Measurements from ENCODE around the gene ARHGEF17.

The ARHGEF17 gene

DNA sequence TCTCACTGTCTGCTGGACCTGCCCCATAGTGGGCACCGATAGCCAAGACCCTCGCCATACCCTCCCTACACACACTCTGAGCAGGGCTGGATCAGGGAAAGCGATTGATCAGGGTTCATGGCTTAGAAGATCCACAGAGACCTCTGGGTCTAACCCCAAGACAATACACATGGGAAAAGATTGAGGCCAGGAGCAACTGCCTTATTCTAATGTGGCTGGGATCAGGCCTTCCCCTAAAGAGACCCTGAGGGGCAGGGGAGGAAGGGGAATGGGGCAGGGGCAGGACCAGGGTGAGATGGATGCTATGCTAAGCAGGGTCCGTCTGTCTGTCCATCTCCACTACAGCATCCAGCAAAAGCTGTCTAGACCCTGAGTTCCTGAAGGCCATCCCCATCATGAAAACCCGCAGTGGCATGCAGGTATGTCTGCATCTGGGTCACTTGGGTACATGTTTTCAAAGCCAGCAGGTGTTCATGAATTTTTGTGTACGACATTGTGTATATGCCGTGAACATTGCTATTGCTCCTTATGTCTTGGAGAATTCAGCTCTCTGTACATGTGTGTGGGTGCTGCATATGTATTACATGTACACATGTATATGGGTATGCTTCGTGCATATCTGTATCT, 52.8 kb downstream of the ARHGEF17 start:
- no peak for DNase-seq

DNA sequence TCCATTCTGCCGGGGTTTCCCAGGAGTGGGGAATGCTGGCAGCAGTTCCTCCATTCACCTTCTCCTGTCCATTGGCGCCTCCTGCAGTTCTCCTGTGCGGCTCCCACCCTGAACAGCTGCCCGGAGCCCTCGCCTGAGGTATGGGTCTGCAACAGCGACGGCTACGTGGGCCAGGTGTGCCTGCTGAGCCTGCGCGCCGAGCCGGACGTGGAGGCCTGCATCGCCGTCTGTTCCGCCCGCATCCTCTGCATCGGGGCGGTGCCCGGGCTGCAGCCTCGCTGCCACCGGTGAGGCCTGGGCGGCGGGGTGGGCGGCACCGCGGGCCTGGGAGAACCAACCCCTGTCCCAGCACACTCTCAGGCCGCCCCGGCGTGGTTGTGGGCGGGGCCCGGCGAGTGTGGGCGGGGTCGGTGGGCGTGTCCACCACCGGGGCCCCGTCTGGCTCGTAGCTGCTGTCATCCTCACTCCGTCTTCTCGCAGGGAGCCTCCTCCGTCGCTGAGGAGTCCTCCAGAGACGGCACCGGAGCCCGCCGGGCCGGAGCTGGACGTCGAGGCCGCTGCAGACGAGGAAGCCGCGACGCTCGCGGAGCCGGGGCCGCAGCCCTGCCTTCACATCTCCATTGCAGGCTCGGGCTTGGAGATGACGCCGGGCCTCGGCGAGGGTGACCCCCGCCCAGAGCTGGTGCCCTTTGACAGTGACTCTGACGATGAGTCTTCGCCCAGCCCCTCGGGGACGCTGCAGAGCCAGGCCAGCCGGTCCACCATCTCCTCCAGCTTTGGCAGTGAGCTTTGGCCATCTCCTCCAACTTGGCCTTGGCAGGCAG, 54.1 kb downstream of the ARHGEF17 start:
- no peak for DNase-seq

DNA sequence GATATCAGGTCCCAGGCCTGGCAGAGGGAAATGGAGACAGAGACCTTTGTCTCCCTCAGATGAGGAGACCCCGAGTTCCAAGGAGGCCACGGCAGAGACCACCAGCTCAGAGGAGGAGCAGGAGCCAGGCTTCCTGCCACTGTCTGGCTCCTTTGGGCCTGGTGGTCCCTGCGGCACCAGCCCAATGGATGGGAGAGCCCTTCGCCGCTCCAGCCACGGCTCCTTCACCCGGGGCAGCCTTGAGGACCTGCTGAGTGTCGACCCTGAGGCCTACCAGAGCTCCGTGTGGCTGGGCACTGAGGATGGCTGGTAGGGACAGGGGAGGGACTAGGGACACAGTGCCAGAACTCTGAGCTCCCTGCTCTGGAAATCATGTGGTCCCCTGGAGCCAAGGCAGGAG, 55.1 kb downstream of the ARHGEF17 start:
- DNase-seq = no peak

DNA sequence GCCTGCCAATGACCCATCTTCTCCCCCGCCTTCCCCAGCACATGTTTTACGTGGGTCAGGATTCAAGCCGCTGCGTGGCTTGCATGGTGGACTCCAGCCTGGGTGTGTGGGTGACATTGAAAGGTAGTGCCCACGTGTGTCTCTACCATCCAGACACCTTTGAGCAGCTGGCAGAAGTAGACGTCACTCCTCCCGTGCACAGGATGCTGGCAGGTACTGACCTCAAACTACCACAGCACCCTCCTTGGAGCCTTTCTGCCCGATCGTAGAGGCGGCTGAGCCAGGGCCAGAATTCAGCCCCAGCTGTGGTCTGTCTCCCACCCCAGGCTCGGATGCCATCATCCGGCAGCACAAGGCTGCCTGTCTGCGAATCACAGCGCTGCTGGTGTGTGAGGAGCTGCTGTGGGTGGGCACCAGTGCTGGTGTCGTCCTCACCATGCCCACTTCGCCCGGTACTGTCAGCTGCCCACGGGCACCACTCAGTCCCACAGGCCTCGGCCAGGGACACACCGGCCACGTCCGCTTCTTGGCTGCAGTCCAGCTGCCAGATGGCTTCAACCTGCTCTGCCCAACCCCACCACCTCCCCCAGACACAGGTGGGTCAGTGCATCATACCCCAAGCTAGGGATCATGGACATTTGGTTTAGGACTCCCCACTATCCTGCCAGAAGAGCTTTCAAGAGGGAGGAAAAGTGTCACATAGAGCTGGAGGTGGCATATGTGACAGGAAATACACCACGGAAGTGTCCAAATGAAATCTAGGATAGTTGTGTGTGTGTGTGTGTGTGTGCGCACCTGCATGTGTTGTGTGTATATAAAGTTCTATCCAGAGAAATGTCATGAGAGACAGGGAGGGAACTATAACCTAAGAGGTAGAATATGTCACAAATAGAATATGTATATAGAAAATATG, 57.5 kb downstream of the ARHGEF17 start:
- no peak for DNase-seq

DNA sequence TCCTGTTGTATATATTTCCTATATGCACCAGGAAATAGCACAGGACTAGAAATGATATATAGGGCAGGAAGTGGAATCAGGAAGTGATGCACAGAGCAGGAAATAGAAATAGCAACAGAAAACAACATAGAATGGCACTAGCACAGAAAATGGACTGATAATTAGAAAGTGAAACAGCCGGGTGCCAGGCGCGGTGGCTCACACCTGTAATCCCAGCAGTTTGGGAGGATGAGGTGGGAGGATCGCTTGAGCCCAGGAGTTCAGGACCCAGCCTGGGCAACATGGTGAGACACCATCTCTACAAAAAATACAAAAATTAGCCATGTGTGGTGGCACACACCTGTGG, 58.2 kb downstream of the ARHGEF17 start:
- DNase-seq = peak; percentile 38

DNA sequence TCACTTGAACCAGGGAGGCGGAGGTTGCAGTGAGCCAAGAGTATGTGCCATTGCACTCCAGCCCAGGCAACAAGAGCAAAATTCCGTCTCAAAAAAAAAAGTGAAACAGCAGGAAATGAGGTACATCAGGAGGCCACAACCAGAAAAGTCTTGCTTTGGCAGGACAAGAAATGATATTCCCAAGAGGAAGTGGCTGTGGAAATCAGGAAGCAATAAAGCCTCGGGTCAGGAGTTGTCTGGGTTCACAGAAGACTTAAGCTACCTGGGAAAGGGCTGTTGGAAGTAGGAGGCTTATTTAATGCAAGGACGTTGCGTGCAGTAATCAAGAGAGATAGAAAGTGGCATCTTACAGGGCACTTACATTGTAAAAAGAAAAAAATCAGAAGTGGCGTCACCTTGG, 58.9 kb downstream of the ARHGEF17 start:
- DNase-seq = no peak

DNA sequence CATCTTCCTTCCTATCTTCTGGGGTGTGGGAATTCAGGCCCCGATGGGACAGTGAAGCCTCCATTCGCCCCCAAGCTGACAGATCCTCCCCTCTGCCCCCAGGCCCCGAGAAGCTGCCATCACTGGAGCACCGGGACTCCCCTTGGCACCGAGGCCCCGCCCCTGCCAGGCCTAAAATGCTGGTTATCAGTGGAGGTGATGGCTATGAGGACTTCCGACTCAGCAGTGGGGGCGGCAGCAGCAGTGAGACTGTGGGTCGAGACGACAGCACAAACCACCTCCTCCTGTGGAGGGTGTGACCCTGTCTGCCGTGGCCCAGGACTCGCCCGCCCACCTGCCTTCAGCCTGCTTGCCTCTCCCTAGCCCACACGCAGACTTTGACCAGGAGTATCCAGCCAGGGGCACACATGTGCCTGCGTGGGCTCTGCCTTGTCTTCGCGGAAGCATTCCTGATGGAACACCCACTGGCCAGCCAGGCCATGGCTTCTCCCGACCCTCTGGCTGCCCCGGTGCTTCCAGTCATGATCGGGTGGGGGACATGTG, 59.5 kb downstream of the ARHGEF17 start:
- DNase-seq = no peak

DNA sequence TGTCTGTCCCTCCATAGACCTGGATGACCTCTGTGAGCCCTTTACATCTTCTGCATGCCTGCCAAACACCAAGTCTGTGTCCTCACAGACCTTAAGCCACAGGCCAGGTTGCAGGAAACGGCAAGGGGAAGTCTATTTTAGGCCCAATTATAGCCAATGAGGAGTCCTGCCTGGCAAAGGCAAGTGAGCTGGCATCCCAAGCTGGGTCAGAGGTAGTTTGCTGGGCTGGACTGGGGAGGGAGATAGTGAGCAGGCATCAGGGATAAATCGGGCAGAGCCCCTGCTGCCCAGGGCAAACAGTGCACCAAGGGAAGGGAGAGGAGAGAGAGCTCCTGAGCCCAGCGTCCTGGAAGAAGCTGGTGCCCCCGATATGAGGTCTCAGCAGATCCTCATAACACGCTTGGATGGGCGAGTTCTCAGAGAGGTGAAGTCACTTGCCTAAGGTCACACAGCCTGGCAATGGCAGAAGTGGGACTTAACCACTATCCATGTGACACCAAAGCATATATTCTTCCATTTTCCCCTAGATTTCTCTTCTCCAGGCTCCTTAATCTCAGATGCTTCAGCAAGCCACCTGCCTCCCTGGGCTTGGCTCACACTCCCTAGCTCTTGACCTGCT, 64.4 kb downstream of the ARHGEF17 start:
- DNase-seq = no peak

DNA sequence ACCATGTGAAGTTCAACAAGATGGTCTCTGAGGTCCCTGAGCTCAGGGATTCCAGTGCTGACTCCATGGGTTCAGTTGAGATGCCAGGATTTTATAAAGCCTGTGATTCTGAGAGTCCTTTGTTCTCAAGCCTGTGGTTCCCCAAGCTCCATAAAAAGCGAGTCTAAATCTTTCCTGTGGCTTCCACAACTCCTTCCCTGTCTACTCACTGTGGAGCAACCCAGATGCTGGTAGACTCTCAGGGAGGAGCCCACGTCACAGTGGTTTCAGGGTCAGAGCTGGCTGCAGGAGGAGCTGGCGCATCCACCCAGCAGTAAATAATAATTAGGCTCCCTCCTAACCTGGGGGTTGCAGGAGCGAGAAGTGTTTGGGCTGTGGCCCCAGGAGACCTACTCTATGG, 66.1 kb downstream of the ARHGEF17 start:
- no peak for DNase-seq

DNA sequence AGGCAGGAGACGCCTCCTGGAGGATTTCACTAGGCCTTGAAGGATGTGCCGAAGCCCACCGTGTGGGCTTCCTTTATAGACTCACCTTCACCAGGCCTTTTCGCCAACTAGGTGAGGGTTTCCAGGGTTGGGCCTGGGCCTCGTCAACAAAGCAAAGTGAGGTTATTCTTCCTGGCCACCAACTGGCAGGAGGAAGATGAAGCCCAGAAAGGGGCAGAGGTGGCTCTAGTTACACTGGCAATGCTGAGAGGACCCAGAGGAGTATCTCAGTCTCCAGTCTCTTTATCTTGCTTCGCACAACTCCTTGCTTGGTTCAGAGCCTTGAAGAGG, 67.7 kb downstream of the ARHGEF17 start:
- DNase-seq = no peak

DNA sequence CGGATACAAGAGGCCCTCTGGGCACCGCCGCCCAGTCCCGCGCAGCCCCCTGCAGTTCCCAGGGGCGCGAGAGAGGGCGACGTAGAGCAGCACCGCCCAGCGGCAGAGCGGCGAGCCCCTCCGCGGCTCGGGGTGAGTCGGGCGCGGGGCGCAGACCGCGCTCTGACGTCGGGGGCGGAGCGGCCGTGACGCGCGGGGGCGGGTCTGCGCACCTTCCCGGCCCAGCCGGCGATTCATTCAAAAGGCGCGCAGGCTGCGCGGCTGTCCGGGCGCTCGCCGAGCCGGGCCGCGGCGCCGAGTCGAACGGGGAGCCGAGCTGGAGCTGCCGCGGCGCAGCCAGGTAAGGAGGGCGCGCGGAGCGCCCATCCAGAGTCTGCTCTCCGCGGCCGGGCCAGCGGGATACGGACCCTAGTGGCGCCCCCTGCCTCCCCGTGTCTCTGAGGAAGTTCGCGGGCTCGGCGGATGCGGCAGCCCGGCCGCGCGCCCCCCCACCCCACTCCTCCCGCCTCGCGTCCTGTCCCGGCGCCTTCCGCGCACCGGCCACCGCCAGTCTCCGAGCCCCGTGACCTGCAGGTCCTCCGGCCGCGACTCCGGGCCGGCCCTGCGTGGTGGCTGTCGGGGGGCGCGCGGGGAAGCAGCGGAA, 68.2 kb downstream of the ARHGEF17 start, which contains the start of gene RELT:
TSS of gene RELT (plus strand) at position 240 of the 643 bp plus-strand sequence. CDS start 12,738 bp downstream, outside the sequence.
- DNase-seq = peak; percentile 94

DNA sequence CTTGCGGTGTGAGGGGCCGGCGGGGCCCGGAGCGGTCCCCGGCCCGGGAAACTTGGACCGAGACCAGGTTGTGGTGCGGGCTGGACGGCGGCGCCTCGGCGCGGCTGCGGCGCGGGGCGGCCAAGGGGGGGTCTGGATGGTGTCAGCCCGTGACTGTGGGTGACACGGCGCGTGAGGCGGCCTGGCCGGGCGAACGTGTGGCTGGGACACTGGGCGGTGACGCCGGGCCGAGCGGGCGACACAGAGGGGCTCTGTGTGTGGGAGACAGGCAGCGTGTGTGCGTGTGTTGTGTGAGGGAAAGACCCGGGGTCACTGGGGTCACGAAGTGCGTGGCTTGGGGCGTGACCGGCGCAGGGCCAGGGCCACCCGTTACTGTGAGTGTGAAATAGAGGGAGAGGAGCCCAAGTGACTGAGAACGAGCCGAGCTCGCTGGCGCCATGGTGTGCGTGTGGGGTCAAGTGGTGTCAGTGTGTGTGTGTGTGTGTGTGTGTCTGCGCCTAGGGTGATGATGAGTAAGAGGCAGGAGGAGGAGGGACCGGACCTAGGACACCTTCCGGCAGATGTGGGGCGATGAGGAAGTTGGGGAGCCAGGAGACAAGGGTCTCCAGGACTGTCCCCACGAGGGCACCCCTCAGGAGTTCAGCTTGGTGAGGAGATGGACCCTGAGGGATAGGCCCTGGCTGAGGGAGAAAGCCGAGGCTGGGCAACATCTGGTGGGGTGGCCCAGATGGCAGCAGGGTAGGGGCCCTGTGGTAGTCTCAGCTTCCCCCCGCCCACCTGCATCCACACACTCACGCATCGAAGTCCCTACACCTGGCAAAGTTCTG, 68.9 kb downstream of the ARHGEF17 start:
- DNase-seq = peak; percentile 85

DNA sequence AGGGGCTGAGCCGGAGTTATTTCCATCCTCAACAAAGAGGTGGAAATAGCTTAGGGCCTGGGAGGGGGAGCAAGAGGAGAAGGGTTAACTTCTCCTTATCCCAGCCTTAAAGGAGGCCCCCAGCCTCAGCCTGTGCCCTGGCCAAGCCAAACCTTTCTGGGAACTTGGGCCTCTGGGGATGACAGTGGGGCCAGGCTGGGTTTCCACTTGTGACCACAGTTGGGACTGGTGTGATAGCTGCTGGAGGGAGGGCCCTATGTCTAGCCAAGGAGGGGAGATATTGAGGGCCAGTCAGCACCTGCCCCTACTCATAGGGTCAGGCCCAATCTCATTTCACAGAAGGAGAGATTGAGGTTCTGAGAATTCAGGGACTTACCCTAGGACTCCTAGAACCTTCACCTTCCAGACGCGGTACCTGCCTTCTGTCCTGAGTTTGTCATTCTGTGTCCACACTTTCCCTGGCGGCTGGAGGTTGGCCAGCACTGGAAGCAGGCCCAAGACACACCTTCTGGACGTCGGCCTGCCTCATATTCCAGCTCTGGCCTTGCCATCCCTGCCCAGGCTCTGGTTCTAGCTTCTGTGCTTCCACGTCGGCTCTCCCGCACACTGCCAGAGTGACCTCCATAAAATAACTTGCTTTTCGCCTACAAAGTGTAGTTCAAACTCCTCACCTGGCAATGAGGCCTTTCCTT, 71.3 kb downstream of the ARHGEF17 start:
- no peak for DNase-seq

DNA sequence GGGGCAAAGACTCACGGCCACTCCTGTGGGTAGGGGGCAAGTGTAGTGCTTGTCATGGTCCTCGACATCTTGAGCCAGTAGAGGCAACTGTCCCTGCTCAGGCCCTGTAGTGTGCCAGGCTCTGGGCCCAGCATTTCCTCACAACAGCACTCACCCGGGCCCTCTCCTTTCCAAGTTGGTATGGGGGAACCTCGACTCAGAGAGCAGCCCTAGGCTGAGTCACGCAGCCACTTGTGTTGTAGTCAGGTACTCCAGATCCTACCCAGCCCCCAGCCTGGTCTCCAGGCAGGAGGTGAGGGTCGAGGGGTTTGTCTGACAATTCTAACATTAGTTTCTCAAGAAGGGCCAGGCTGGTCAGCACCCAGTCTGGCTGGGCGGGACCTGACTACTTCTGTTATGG, 72.3 kb downstream of the ARHGEF17 start:
- DNase-seq = no peak

DNA sequence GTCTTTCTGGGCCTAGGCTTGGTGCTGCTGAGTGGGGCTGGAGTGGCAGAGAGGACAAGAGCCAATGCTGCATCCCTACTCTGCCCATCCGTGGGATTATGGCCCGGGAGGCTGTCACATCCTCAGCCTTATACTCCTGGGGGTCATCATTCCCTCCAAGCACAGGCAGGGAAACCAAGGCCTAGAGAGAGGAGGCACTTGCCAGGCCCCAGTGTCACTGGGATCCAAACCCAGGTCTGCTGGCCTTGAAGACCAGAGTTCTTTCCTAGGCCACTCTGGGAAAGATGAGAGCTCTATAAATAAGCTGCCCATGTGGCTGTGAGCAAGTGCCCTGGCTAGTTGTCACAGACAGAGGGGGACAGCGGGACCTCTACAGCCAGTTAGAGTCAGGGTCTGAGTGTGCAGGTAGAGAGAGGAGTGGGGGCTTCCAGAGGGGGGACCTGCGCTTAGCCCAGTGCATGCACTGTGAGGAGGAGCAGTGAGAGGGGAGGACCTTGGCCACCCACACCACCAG, 72.9 kb downstream of the ARHGEF17 start:
- DNase-seq = no peak

DNA sequence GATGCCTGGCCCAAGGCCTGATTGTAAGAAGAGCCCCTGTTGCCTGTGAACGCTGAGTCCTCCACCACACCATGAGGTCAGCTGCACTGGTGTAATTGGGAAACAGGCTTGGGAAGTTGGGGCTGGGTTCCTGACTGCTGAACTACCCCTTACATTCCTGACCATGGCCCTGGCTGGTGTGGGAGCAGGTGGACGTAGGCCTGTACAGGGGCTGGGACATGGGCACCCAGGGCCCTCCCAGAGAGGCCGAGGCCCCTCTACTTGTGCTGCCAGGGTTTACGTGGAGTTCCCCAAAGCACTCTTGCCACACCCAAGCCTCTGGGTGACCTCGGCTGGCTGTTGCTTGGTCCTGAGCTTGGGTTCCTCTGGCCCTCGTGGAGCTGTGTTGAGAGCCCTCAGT, 73.5 kb downstream of the ARHGEF17 start:
- peak; percentile 55 for DNase-seq

DNA sequence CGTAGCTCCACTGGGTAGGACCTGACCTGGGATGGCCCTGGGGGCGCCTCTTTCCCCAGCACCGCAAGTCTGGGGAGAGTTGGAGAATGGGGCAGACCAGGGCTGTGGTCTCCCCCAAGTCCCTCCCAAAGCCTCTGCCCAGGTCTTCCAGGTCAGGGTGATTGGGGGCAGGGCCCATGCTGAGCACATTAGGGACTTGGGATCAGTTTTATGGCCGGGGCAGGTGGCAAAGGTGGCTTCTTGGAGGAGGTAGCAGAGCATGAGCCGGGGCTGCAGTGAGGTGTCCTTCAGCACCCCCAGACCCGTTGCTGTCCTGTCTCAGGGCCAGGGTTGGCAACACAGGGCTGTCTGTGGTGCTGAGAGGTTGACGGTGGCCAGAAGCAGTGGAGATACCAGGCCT, 74.1 kb downstream of the ARHGEF17 start:
- DNase-seq = no peak

DNA sequence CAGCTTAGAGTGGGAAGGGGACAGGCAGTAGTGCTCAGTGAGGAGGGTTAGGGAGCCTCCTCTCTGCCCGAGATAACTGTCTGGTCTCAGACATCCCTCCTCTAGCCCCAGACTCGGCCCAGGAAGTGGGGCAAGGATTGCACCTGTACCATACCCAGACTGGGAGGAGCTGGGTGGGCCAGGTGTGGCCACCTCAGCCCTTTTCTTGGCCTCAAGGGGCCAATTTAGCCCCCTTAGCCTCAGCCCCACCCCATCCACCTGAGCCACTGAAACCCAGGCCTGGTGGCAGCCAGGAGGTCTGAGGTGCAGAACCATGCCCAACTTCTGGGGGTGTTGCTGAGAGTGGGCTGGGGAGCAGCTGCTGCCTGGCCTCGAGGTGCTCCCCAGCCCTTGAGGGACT, 74.7 kb downstream of the ARHGEF17 start:
- DNase-seq = no peak

DNA sequence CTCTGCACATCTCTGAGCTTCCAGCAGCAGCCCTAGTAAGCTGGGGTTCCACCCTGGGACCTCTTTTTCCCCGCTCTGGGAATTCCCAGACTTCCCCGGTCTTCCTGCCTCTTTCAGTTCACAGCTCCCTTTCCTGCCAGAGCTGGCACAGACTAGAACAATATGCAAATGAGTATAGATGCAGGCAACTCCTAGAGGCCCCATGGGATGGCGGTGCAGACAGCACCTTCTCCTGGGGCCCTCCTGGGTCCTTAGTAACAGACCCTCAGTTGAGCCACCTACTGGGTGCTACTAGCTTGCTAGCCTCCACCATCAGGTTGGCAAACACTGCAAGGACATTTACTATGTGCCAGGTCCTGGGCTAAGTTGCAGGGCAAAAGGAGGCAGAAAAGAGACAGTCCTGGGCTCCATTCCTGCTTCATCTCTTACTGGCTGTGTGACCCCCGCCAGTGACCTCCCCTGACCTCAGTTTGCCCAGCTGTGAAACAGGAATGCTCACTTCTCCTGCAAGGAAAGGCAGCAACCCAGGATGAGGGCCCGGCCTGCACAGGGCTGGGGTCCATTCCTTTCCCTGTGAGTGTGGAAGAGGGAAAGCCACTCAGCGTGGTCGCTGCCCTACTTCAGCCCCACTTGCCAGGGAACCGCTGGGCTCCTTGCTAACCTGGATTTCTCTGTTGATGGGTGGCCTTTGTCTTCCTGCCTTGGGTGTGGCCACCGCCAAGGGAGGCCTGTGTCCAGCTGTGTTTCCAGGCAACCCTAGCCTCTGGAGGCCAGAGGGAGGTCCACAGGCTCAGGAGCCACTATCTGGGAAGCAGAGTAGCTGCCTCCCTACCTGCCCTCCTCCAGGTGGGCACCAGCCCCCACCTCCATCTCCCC, 75.4 kb downstream of the ARHGEF17 start:
- no peak for DNase-seq

DNA sequence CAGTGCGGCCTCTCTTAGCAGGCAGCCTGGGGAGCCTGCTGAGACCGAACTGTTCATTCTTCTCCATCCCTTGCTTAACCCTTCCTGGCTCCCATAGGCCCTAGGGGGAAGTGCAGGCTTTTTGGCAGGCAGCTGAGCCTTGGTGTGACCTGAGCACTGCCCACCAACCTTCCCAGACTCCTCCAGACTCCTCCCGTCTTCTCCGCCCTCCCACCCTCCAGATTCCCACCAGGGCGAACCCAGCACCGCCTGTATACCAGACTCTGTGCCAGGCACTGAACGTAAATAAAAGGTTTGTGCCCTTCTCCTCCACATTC, 76.0 kb downstream of the ARHGEF17 start:
- DNase-seq = no peak
